ENCODE data around the gene CYSTM1. TPM values are rescaled to one million over a fixed set of nuclear protein-coding genes. Genes with fewer than 3 reads are reported as not detected.

CYSTM1 gene
- total RNA-seq, 1 donor from 2014 or later: 8.8 TPM

DNA sequence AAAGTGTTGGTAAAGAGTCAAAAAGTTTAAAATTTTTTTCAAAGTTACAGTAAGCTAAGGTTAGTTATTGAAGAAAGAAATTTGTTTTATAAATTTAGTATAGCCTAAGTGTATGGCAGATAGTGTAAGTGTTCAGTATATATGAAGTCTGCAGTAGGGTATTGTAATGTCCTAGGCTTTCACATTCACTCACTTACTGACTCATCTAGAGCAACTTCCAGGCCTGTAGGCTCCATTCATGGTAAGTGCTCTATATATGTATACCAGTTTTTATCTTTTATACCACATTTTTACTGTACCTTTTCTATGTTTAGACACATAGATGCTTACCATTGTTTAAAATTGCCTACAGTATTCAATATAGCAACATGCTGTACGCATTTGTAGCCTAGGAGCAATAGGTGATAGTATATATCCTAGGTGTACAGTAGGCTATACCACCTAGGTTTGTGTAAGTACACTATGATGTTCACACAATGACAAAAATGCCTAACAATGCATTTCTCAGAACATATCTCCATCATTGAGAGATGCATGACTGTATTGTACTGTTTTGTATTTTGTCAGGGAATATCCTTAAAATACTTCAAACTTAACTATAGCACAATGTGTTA, 38.5 kb downstream of the CYSTM1 start:
- no peak for DNase-seq

GRCh38 chr5:140214831-140215230, 39.8 kb downstream of the CYSTM1 start:
- no peak for DNase-seq

DNA sequence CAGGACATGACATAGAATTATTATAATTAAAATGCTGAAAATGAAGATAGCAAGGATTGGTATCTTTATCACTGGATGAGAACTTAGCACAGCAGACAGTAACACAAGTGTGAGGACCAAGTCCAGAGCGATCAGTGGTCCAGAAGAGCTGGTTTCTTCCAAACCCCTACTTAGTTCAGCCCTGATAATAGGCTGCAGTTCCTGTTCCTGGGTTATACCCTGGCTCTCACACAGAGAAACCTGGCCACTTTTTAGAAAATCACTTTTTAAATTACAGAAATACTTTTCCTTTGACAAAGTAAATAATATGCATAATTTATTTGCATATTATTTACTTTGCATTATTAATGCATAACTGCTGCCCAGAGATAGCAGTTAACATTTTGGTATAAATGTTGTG, 40.3 kb downstream of the CYSTM1 start:
- DNase-seq: no peak

GRCh38 chr5:140216478-140217074, 41.6 kb downstream of the CYSTM1 start:
- DNase-seq: peak; percentile 30

DNA sequence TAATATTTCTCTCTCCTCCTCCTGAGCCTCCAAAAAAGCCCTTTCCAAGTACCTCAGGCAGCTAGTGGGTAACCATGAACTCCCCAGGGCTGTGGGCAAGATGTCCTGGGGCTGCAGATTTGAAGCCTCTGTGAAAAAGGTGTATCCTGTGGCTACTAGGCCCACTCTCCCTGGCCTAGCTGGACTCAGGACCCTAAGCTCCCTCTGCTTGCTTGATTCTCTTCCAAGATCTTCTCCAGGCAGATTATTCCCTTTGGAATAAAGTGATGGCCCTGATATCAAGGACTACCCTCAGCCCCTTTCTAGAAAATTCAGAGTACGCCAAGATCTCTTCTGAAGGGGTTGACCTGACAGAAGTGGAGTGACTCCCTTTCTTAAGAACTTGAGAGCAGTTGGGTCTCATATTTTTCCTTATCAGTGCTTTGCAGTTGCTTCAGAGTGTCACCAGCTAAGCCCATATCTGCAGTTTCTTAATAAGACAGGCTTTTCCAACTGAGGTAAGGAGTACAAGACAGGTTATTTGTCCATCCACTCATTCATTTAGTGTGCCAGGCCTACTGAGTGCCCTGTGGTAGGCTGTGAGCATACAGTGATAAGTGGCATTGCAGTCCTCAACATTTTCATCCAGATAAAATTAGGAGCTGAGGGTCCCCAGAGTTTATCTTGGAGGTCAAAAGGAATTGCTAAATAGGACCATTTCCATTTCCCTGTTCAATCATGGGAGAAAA, 42.5 kb downstream of the CYSTM1 start:
- no peak for DNase-seq

DNA sequence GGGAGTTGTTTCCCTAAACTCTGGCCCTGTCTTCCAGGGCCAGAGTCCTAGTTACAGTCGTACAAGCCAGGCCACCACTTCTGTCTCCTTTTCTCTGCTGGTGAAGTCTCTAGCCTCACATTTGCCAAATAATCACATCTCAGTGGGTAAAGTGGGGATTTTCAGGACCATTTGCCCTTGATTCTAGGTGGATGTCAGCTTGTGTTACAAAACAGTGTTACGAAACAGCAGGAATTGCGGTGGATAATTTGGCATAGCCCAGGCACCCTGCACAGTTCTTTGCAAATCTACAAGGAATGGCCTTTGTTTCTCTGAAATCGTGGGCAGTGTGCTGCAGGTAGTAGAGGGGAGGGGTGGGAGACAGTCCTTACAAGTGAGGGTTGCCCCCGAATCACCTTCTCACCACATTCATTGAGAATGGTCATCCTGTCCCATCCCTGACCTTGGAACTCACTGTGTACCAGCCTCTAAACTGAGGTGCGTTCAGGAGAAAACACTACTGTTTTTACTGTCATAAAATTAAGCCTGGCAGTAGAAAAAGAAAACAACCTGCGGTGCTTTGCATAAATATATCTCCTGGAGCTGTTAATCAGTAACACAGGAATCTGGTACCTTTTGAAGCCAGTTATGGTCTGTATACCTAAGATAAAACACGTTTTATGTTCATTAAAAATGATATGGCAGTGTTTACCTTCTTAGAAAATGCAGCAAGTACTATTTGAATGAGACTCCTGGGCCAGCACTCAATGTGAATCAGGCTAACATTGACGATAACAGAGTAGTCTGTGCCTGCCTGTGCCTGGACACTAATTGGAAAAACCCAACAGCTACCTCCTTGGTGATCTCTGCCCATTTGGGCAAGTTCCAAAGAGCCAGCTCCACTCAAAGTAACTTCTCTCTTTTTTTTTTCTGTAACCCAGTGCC, 44.3 kb downstream of the CYSTM1 start:
- no peak for DNase-seq

DNA sequence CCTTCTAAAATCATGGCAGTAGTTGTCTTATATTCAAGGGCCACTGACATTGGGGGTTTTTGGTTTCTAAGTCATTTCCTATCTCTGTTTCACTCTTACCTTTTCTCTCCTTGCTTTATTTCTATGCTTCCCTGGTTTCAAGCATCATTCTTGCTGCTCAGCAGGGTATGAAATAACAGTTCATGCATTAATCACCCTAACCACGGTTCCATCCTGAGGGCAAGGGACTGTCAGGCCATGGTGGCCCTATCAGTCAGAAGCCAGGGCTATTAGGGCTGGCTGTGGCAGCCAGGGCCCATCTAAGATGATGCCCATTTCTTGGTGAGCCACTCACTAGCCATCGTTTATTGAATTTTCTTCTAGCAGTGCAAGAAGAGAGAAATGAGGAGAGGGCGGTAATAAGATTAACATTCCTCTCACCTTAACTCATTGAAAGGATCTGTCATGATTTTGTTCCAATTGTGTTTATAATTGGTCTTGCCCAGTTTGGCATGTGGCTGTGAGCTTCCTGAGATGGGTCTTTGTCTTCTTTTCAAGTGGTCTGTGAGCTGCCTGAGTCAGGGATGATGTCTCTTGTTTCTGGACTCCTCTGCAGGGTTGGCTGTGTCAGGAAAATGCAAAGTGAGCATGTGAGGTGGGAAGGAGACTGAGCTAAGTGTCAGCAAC, 45.2 kb downstream of the CYSTM1 start:
- DNase-seq: no peak

- no peak for DNase-seq
Observed at GRCh38 chr5:140220698-140221064, 45.7 kb downstream of the CYSTM1 start.

GRCh38 chr5:140221697-140222223, 46.8 kb downstream of the CYSTM1 start:
- DNase-seq: peak; percentile 70

- DNase-seq: no peak
Observed at GRCh38 chr5:140222416-140222815, 47.4 kb downstream of the CYSTM1 start.

DNA sequence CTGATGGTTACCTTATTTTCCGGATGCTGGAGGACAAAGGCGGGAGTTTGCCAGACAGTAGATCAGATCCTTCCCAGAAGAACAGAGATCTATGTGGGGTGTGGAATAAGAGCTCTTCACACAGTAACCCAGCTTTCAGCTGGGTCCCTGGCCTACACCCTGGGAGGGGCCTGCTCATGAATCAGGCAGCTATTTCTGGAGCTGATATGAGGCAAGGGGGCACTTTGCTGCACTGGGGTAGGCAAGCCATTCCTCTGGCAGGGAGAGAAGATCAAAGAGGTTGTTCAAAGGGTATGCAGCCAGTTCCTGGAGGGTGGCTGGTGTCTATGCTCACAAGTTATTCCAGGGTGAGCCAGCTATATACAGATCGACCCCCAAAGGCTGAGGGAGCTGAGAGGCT, 48.6 kb downstream of the CYSTM1 start:
- no peak for DNase-seq

GRCh38 chr5:140224658-140225057, 49.7 kb downstream of the CYSTM1 start:
- no peak for DNase-seq

DNA sequence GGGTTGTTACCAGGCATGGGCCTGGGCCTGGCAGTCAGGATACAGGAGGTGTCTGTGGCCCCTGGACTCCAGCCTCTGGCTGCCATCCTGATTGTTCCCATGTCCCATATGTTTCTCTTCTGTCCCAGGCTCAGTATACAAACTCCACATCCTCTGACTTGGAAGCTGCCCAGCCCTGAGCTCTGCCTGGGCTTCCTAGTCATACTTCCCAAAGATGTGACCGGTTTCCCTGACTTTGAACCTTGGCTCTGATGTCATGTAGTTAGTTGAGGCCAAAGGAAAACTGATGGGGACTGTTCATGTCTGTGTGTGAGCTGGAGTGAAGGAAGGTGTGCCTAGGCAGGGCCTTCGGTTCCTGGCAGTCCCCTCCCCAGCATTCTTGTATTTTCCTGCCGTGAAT, 50.4 kb downstream of the CYSTM1 start:
- peak; percentile 34 for DNase-seq

DNA sequence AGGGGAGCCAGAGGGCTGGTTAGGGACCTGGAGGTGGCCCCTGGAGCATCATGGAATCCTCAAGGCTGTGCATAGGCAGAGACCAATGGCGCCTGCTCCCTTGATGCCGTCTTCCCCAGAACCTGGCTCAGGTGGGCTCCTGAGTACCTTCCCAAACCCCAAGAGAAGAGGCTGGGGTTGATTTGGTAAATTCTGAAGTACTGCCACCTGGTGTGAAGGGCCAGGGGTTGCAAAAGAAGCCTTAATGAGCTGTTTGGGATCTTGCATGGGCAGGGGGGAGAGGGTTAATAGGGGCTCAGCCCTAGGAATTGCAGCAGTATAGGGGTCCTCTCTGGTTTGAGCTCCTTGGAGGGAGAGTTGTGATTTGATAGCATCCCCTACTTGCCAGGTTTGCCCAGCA, 52.1 kb downstream of the CYSTM1 start:
- no peak for DNase-seq

DNA sequence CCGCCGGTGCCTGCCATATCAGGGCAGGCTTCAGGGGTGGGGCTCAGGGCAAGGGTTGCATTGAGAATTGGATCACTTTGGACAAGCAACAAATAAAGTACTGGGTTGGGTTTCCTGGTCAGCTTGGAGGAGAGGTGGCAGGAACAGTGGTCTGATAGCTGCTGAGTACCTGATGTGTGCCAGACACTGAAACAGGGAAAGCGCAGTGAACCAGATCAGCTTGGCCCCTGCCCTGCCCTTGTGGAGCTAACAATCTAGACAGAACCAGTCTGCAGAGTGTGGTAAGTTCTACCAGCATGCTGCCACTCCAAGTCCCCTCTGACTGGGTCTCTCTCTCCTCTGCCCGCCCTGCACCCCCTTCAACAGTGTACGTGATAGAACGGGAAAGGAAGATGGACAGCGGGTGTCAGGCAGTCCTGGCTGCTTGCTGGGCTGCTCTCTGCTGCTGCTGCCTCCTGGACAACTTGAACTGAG, 53.4 kb downstream of the CYSTM1 start:
- DNase-seq: no peak

GRCh38 chr5:140230373-140230772, 55.4 kb downstream of the CYSTM1 start:
- DNase-seq: no peak

- DNase-seq: no peak
Observed at GRCh38 chr5:140232731-140233130, 57.7 kb downstream of the CYSTM1 start.

GRCh38 chr5:140234377-140234989, 59.5 kb downstream of the CYSTM1 start:
- no peak for DNase-seq

DNA sequence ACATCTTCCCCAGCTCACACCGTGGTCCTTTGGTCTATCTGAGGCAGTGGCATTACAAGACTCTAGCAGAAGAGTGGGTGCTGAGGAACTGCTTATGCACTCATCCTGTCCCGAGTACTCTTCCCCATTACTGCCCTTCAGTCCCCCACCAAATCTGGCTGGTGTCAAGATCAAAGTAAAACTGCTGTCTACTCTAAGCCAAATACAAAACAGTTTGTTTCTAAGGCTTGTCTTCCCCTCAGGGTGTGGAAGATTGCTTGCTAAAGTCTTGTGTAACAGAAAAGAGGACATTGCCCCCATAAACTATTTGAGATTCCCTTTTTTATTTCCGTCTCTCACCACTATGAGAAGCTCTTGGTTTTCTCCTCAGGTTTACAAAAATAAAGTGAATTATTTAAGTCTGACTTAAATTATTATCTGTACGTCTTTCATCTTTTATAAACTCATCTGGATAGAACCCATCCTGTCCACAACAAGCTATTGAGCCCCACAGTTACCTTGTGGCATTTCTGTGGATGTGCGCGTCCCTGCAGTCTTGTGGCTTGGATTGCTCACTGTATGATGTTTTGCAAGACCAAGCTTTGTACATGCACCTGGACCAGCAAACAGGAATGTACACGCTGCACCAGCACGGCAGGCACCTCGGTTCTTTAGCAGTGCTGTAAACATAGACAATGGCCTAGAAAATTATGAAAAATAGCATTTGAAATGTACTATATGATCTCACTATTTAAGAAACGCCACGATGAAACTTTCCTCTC, 61.0 kb downstream of the CYSTM1 start:
- DNase-seq: no peak

GRCh38 chr5:140236891-140237598, 62.1 kb downstream of the CYSTM1 start:
- DNase-seq: no peak
